ENCODE measurements around the gene MPZL2.

Gene MPZL2

GRCh38 chr11:118251858-118252652 lies 12.0 kb downstream of the MPZL2 start, which contains the start of gene MPZL3:
Gene MPZL3 (minus strand): TSS chr11:118252365. CDS start chr11:118252294, 71 bp downstream.
- DNase-seq (ENCODE audit: extremely low read depth, insufficient read length): peak; percentile 91

DNA sequence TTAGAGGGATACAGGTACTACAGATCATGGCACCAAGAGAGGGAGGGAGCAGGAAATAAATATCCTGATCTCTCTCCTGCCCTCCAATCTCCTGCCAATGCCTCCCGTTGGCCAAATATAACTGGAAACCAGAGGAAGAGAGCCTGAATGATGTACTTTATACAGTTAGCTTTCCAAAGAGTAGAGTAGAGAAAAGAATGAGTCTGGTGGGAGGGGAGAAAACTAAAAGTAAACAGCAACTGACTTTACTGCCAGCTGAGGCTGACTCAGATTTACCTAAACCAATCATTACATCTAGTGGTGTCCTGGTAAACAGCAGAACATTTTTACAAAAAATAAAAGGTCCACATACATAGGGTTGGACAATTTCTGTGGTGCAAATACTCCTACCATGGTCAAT lies 17.1 kb downstream of the MPZL2 start:
- no peak for DNase-seq (ENCODE audit: extremely low read depth, insufficient read length)
- no peak for TF ChIP-seq CTCF (IDR thresholded peaks at IDR 0.05; ENCODE audit: insufficient read depth, low read length, poor library complexity, severe bottlenecking)

More at GRCh38 chr11:118251858-118252652, 12.0 kb downstream of the MPZL2 start, which contains the start of gene MPZL3:
- H3K36me3 ChIP-seq (ENCODE audit: control insufficient read depth, insufficient read depth, low read length): no peaks in the 10 kb centered on the region
- peak within 1 kb of the TSS; percentile 78 for H3K4me3 ChIP-seq (replicated peaks; ENCODE audit: low read depth, low read length)
- no peaks in the 10 kb centered on the region for H3K27me3 ChIP-seq (replicated peaks; ENCODE audit: control insufficient read depth, insufficient read depth, low read length)
- TF ChIP-seq CTCF (IDR thresholded peaks at IDR 0.05; ENCODE audit: insufficient read depth, low read length, poor library complexity, severe bottlenecking): no peak

DNA sequence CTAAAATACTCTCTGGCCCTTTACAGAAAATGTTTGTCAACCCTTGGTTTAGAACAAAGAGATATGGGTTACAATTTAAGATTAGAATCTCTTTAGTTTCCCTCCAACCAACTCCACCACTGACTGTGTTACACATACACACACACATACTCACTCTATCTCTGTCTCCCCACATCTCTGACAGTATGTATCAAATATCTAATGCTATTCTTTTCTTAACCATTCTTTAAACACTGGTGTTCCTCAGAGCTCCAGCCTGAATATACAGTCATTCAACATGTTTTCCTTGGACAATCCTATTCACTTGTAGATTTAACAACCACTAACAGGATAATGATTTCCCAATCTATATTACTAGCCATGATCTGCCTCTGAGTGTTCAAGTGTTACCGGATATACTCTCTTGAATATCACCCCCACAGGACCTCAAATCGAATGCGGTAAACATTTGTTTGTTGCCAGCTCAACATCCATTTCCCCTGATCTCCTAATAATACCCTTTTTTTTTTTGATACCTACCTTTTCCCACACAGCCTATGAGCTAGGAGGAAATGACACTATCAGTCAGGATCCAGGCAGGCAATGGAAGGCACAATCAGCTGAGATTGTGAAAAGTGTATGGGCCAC lies 18.0 kb downstream of the MPZL2 start:
- H3K36me3 ChIP-seq (ENCODE audit: control insufficient read depth, insufficient read depth, low read length): no peaks in the 10 kb centered on the region

More for the DNA sequence above, 17.1 kb downstream of the MPZL2 start:
- no peak overlapping the region for H3K4me3 ChIP-seq (replicated peaks; ENCODE audit: low read depth, low read length)
- no peaks in the 10 kb centered on the region for H3K36me3 ChIP-seq (ENCODE audit: control insufficient read depth, insufficient read depth, low read length)
- no peaks in the 10 kb centered on the region for H3K27me3 ChIP-seq (replicated peaks; ENCODE audit: control insufficient read depth, insufficient read depth, low read length)

DNA sequence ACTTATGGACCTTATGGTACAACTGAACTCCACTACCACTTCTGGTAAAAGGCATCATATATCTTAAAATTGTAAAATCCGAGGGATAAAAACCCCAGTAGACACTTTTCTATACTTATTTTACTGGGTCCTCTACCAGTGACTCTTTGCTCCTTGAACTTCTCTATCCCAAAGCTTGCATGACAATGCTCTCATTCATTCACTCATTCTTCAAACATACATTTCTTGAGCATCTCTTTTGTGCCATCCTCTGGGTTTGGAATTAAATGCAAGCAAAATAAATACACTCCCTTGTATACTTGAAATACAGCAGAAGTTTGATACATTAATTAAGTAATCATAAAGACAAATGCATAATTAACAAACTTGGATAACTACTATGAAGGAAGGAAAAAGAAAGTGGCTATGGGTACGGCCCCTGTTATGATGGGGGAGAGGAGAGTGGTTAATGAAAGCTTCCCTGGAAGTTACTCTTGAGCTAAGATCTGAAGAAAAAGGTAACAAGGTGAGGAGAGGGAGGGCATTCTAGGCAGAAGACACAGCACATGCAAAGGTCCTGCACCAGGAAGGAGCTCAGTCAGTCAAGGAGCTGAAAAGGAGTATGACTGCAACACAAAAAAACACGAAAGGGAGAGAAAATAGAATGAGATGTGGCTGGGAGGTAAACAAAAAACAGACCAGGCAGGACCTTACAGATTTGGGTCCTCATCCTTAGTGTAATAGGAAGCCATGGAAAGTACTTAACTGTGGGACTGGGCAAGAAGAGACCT lies 19.9 kb downstream of the MPZL2 start:
- DNase-seq (ENCODE audit: extremely low read depth, insufficient read length): no peak
- H3K27me3 ChIP-seq (replicated peaks; ENCODE audit: control insufficient read depth, insufficient read depth, low read length): no peaks in the 10 kb centered on the region
- no peak for TF ChIP-seq CTCF (IDR thresholded peaks at IDR 0.05; ENCODE audit: insufficient read depth, low read length, poor library complexity, severe bottlenecking)
- H3K36me3 ChIP-seq (ENCODE audit: control insufficient read depth, insufficient read depth, low read length): no peaks in the 10 kb centered on the region
- H3K4me3 ChIP-seq (replicated peaks; ENCODE audit: low read depth, low read length): no peak overlapping the region

More for the DNA sequence above, 18.0 kb downstream of the MPZL2 start:
- Histone ChIP-seq H3K27me3 (replicated peaks; ENCODE audit: control insufficient read depth, insufficient read depth, low read length) (no peaks in the 10 kb centered on the region), H3K4me3 (replicated peaks; ENCODE audit: low read depth, low read length) (no peak overlapping the region)
- TF ChIP-seq CTCF (IDR thresholded peaks at IDR 0.05; ENCODE audit: insufficient read depth, low read length, poor library complexity, severe bottlenecking): no peak
- no peak for DNase-seq (ENCODE audit: extremely low read depth, insufficient read length)

DNA sequence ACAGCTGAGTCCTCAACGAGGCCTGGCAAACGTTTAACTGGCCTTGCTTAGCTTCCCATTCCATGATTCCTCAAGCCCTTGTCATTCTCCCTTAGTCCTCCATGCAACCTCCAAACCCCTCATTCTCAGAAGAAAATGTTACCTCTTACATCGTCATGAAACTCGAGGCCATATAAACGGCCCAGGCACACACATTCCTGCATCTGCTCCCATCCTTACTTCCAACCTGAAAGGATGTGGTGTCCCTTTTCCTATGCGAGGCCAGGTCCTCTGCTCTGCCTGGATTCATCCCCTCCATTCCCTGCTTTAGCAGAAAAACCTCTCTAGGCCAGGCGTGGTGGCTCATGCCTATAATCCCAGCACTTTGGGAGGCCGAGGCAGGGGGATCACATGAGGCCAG lies 20.9 kb downstream of the MPZL2 start:
- Histone ChIP-seq H3K36me3 (ENCODE audit: control insufficient read depth, insufficient read depth, low read length) (no peaks in the 10 kb centered on the region), H3K4me3 (replicated peaks; ENCODE audit: low read depth, low read length) (no peak overlapping the region), H3K27me3 (replicated peaks; ENCODE audit: control insufficient read depth, insufficient read depth, low read length) (no peaks in the 10 kb centered on the region)
- no peak for TF ChIP-seq CTCF (IDR thresholded peaks at IDR 0.05; ENCODE audit: insufficient read depth, low read length, poor library complexity, severe bottlenecking)
- no peak for DNase-seq (ENCODE audit: extremely low read depth, insufficient read length)

Measured in GM06990 (cell line).